Activated T-helper 2 cell treated with anti-CD3 and anti-CD28 coated beads, Interferon-gamma antibody, Interleukin-2, Interleukin-4, amounts not matched to agents 10 μg/mL and 5 μg/mL and 100 μg/mL, durations not matched to agents 14 hours and 24 hours and 36 hours (primary cell): ENCODE data around the gene FGFR2. TPM values are rescaled to one million over a fixed set of nuclear protein-coding genes. Genes with fewer than 3 reads are reported as not detected.

Experiments used
- DNase-seq: peaks from one replicate; pipeline ENCODE4 v3.0.0; 2021; ENCODE audit warnings: low spot score
- H3K27ac Mint-ChIP-seq: one replicate; pipeline ENCODE4 v1.8.0; 2021; ENCODE audit warnings: mixed read lengths
- H3K27me3 Mint-ChIP-seq: one replicate; pipeline ENCODE4 v1.8.0; 2021; ENCODE audit warnings: low read depth, mixed read lengths
- H3K36me3 Mint-ChIP-seq: one replicate; pipeline ENCODE4 v1.8.0; 2021; ENCODE audit warnings: low read depth, mixed read lengths
- H3K4me1 Mint-ChIP-seq: one replicate; pipeline ENCODE4 v1.8.0; 2021; ENCODE audit warnings: low read depth, mixed read lengths
- H3K4me3 Mint-ChIP-seq: one replicate; pipeline ENCODE4 v1.8.0; 2021; ENCODE audit warnings: low read depth, mild to moderate bottlenecking, moderate library complexity, mixed read lengths
- H3K9me3 Mint-ChIP-seq: one replicate; pipeline ENCODE4 v1.8.0; 2021; ENCODE audit warnings: mixed read lengths
- intact Hi-C: fragments of 100-400 bp; cut with micrococcal nuclease; formaldehyde crosslinking; loops from one replicate; pipeline ENCODE4 v1.15.1; 2023
- total RNA-seq: library from RNA; stranded (reverse); gene quantifications from 2 replicates; pipeline ENCODE4 v1.2.3, GENCODE V29; 2022

Gene FGFR2
- total RNA-seq, 1 donor from 2014 or later = not detected

GRCh38 chr10:121593281-121594075 is 4.8 kb downstream of the FGFR2 start:
- no peak for DNase-seq
- intact Hi-C loops = no loop called here
- no peak overlapping the region for H3K4me3 Mint-ChIP-seq
- H3K27ac Mint-ChIP-seq = no peak overlapping the region
- H3K4me1 Mint-ChIP-seq = no peaks in the 10 kb centered on the region
- no peaks in the 10 kb centered on the region for H3K9me3 Mint-ChIP-seq
- H3K36me3 Mint-ChIP-seq = no peaks in the 10 kb centered on the region
- H3K27me3 Mint-ChIP-seq = peaks cover 26% of the 10 kb centered on the region

- Mint-ChIP-seq H3K36me3 (no peaks in the 10 kb centered on the region), H3K27me3 (peaks cover 26% of the 10 kb centered on the region), H3K4me1 (no peaks in the 10 kb centered on the region), H3K27ac (no peak overlapping the region), H3K4me3 (no peak overlapping the region), H3K9me3 (no peaks in the 10 kb centered on the region)
- intact Hi-C loops = no loop called here
- no peak for DNase-seq
Measured at GRCh38 chr10:121592155-121592890, 5.9 kb downstream of the FGFR2 start.

GRCh38 chr10:121591186-121591585 is 7.1 kb downstream of the FGFR2 start:
- Mint-ChIP-seq H3K4me3 (no peak overlapping the region), H3K27ac (no peak overlapping the region), H3K9me3 (no peaks in the 10 kb centered on the region), H3K27me3 (peaks cover 18% of the 10 kb centered on the region), H3K4me1 (no peaks in the 10 kb centered on the region), H3K36me3 (no peaks in the 10 kb centered on the region)
- no peak for DNase-seq
- intact Hi-C loops = no loop called here

DNA sequence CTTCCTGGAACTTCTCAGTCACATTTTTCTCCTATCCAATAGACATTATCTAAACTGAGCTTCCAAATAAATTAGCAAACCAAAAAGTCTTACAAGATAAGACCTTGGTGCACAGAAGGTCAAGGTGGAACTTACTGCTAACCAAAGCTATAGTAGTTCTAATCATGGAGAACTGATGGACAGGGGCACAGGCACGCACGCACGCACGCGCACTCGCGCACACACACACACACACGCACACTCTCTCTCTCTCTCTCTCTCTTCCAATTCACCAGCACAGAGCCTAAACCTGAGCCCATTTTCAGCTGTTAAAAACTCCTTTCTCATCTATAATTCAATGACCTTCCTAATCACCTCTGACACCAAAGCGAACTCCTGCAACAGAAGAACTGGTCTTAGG is 7.5 kb downstream of the FGFR2 start:
- Mint-ChIP-seq H3K4me1 (no peaks in the 10 kb centered on the region), H3K36me3 (no peaks in the 10 kb centered on the region), H3K9me3 (no peaks in the 10 kb centered on the region), H3K27ac (no peak overlapping the region), H3K27me3 (peaks cover 14% of the 10 kb centered on the region), H3K4me3 (no peak overlapping the region)
- DNase-seq = no peak
- intact Hi-C loops = no loop called here

DNA sequence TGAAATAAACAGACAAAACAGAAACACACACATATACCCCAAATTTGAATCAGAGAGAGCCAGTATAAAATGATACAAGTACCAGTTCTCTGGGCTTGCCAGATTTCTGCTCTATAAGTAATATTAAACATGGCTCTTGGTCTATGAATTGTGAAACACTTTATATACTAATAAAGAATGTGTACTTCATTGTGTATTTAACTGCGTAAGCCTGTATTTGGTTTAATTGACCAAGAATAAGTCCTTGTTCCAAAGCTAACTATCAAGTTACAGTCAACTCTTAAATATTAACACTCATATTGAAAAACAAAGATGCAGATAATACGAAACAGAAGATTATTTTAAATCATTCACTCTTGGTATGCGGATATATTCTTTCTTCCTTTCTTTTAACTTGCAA is 8.7 kb downstream of the FGFR2 start:
- Mint-ChIP-seq H3K27me3 (peaks cover 3% of the 10 kb centered on the region), H3K36me3 (no peaks in the 10 kb centered on the region), H3K27ac (no peak overlapping the region), H3K4me3 (no peak overlapping the region), H3K9me3 (no peaks in the 10 kb centered on the region), H3K4me1 (no peaks in the 10 kb centered on the region)
- DNase-seq = no peak
- intact Hi-C loops = no loop called here

- no peaks in the 10 kb centered on the region for H3K4me1 Mint-ChIP-seq
- intact Hi-C loops = no loop called here
- no peak for DNase-seq
- H3K27ac Mint-ChIP-seq = no peak overlapping the region
- H3K36me3 Mint-ChIP-seq = no peaks in the 10 kb centered on the region
- H3K4me3 Mint-ChIP-seq = no peak overlapping the region
- H3K27me3 Mint-ChIP-seq = no peaks in the 10 kb centered on the region
- H3K9me3 Mint-ChIP-seq = no peaks in the 10 kb centered on the region
Measured at GRCh38 chr10:121583857-121584256, 14.4 kb downstream of the FGFR2 start.

DNA sequence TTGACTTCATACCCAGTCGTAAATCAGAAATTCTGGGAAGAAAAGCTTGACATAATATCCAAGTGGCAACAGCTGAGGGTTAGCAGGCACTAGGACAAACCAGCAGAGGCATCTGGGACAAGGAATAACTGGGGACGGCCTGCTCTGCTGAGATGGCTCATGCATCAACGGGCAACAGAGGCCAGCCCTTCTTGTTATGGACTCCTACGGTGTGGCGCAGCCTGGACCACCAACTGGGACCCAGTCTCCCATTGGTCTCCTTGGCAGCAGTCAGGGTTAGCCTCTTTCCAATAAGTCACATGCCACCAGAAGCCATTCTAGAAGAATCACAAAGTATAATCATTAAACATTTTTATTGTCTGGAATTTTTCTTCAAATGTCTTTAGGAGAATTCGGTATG is 15.0 kb downstream of the FGFR2 start:
- intact Hi-C loops = no loop called here
- H3K36me3 Mint-ChIP-seq = no peaks in the 10 kb centered on the region
- no peak overlapping the region for H3K27ac Mint-ChIP-seq
- no peaks in the 10 kb centered on the region for H3K4me1 Mint-ChIP-seq
- H3K27me3 Mint-ChIP-seq = no peaks in the 10 kb centered on the region
- no peaks in the 10 kb centered on the region for H3K9me3 Mint-ChIP-seq
- H3K4me3 Mint-ChIP-seq = no peak overlapping the region
- DNase-seq = no peak

- Mint-ChIP-seq H3K36me3 (no peaks in the 10 kb centered on the region), H3K9me3 (no peaks in the 10 kb centered on the region), H3K4me3 (no peak overlapping the region), H3K4me1 (no peaks in the 10 kb centered on the region), H3K27me3 (no peaks in the 10 kb centered on the region), H3K27ac (no peak overlapping the region)
- intact Hi-C loops = no loop called here
- DNase-seq = no peak
Measured at GRCh38 chr10:121580276-121581116, 17.7 kb downstream of the FGFR2 start.

- Mint-ChIP-seq H3K27me3 (no peaks in the 10 kb centered on the region), H3K27ac (no peak overlapping the region), H3K9me3 (no peaks in the 10 kb centered on the region), H3K4me3 (no peak overlapping the region), H3K36me3 (no peaks in the 10 kb centered on the region), H3K4me1 (no peaks in the 10 kb centered on the region)
- intact Hi-C loops = no loop called here
- DNase-seq = no peak
Measured at GRCh38 chr10:121579656-121580055, 18.6 kb downstream of the FGFR2 start.

DNA sequence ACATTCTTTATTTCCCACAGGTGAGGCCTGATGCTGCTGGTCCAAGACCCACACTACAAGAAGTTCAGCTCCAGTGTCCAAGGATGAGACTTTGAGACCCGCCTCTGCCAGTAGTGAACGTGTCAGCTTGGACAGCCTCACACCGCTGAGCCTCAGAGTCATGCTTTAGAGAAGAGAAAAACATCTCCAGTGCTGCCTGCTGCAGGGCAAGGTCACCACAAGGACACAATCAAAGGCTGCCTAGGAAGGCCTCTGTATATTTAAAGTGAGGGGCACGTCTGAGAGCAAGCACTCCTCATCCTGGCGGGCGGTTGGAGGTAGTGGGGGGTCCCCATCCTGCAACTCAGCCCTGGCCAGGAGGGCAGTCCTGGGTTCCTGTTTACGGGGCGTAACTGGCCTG is 19.3 kb downstream of the FGFR2 start:
- no peak for DNase-seq
- no peaks in the 10 kb centered on the region for H3K36me3 Mint-ChIP-seq
- no peaks in the 10 kb centered on the region for H3K27me3 Mint-ChIP-seq
- H3K4me3 Mint-ChIP-seq = no peak overlapping the region
- H3K27ac Mint-ChIP-seq = no peak overlapping the region
- intact Hi-C loops = no loop called here
- H3K9me3 Mint-ChIP-seq = no peaks in the 10 kb centered on the region
- no peaks in the 10 kb centered on the region for H3K4me1 Mint-ChIP-seq

GRCh38 chr10:121578298-121578697 is 19.9 kb downstream of the FGFR2 start:
- DNase-seq = no peak
- H3K4me3 Mint-ChIP-seq = no peak overlapping the region
- no peaks in the 10 kb centered on the region for H3K4me1 Mint-ChIP-seq
- no peak overlapping the region for H3K27ac Mint-ChIP-seq
- intact Hi-C loops = no loop called here
- no peaks in the 10 kb centered on the region for H3K27me3 Mint-ChIP-seq
- H3K9me3 Mint-ChIP-seq = no peaks in the 10 kb centered on the region
- H3K36me3 Mint-ChIP-seq = no peaks in the 10 kb centered on the region

- Mint-ChIP-seq H3K4me3 (no peak overlapping the region), H3K27ac (no peak overlapping the region), H3K9me3 (no peaks in the 10 kb centered on the region), H3K36me3 (no peaks in the 10 kb centered on the region), H3K4me1 (no peaks in the 10 kb centered on the region), H3K27me3 (no peaks in the 10 kb centered on the region)
- intact Hi-C loops = no loop called here
- no peak for DNase-seq
Measured at GRCh38 chr10:121577568-121577967, 20.7 kb downstream of the FGFR2 start.

- intact Hi-C loops = no loop called here
- Mint-ChIP-seq H3K36me3 (no peaks in the 10 kb centered on the region), H3K27me3 (no peaks in the 10 kb centered on the region), H3K27ac (no peak overlapping the region), H3K9me3 (no peaks in the 10 kb centered on the region), H3K4me1 (no peaks in the 10 kb centered on the region), H3K4me3 (no peak overlapping the region)
- no peak for DNase-seq
Measured at GRCh38 chr10:121576139-121576538, 22.1 kb downstream of the FGFR2 start.
